ENCODE measurements around the gene METTL4.

The METTL4 gene

DNA sequence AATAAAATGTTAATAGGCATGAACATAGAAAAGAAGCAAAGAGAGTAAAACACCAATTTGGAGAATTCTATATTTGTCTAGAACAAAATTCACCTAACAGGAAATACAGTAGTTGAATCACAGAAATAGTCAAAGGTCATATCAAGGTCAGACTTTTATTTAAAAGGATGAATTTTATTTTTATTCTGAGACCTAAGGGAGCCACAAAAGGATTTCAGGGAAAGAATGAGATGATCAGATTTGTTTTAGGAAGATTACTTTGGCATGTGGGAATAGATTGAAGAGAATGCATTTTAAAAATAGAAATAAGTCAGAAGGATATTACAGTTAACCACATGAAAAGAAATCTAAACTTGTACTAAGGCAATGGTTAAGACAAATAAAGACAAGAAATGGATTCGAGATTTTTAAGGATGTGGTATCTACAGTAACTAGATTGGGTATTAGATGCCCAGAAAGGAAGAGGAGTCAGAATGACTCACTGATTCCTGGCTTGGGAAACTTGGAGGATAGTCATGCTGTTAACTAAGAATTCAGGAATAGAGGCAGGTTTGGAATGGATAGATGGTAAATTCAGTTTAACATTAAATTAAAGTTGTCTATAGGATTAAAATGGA is 56.0 kb downstream of the METTL4 start:
- no peak for DNase-seq

GRCh38 chr18:2513616-2514015 is 57.7 kb downstream of the METTL4 start:
- DNase-seq: peak; percentile 17

GRCh38 chr18:2512059-2512458 is 59.2 kb downstream of the METTL4 start:
- DNase-seq: no peak

DNA sequence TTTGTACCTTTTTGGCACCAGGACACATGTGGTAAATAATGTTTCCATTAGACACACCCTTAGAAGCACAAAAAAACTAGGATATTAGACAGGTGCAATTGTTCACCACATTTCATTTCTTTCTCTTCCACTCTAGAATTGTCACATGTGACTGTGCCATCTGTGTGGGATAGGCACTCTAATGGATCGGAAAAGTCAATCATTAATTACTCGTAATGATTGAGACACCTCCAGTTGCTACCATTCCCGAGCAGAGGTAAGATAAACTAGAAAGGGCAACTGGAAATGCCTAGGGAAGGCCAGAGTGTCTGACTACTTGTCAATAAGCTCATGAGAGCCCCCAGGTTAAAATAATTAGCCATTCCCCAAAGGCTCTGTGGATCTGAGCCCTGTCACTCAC is 59.9 kb downstream of the METTL4 start:
- DNase-seq: no peak

DNA sequence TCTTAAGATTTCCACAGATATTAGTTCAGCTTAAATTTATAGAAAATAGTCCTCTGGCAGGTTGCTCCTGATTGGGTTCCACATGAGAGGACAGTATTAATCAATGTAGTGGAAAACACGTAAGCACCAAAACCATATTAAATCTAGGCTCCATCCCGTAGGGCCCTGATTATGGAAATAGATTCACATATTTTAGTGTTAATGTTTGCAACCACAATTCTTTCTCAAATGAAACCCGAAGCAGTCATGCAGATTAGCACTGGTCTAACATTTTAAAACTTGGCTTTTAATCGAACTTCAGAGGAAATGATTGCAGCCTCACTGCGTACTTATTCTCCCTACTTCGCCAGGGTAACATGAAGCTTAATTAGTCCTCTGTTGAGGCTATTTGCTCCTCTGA is 60.9 kb downstream of the METTL4 start:
- DNase-seq: no peak

- DNase-seq: no peak
Observed at GRCh38 chr18:2508678-2509077, 62.6 kb downstream of the METTL4 start.

DNA sequence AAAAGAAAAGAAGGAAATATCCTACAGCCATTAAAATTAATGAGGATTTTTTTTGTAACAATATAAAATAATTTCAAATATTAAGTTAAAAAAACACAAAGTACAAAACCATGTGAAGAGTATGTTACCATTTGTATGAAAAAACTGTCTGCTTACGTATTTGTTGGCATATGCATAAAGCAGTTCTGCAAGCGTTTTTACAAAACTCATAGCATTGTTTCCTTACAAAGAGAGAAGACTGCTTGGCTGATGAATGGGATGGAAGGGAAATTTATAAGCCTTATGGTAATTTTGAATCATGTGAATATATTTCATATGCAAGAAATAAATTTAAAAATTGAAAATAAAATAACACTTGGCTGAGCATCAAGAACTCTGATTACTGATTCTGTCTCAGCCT is 63.1 kb downstream of the METTL4 start:
- DNase-seq: no peak

GRCh38 chr18:2504642-2505041 is 66.7 kb downstream of the METTL4 start:
- no peak for DNase-seq

DNA sequence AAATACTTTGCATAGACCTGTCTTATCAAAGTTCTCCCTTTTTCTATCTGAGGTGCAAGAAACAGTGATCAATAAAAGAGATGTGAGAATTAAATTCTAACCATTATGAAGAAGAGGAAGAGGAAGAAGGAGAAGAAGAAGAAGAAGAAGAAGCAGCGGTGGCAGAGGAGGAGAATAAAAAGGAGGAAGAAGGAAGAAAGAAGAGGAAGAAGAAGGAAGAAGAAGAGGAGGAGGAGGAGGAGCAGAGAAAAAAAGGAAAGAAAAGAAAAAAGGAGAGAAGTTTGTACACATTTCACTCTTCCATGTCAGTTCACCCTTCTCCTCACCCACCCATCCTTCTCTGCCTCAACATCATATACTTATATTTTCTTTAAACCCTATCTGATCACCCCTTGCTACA is 68.4 kb downstream of the METTL4 start:
- DNase-seq: no peak

DNA sequence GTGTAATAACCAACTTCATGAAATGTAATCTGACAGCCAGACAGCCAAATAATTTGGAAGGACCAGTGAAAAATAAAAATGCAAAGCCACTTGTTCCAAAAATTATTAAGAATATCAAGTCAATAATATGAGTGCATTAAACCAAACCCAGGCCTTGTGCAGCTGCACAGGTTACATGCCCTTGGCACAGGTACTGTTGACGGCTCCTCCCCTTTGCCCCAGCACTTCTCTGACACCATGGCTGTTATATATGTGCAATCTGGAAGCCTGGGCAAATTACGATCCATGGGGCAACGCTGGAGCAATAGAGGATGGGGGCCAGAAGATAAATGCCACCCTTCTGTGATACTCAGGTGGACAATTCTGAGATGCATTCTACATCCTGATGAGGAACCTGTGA is 68.9 kb downstream of the METTL4 start:
- no peak for DNase-seq

GRCh38 chr18:2497797-2498196 is 73.5 kb downstream of the METTL4 start:
- DNase-seq: no peak

GRCh38 chr18:2495381-2495780 is 75.9 kb downstream of the METTL4 start:
- no peak for DNase-seq

GRCh38 chr18:2494921-2495320 is 76.4 kb downstream of the METTL4 start:
- DNase-seq: no peak
